ENCODE measurements around the gene CEBPG.
A peak's percentile ranks its signal among the peaks of the same experiment; 100 is the strongest.

The CEBPG gene

GRCh38 chr19:33395561-33396550 lies 22.3 kb downstream of the CEBPG start:
- DNase-seq: no peak

- DNase-seq: no peak
Observed at GRCh38 chr19:33396701-33397535, 23.4 kb downstream of the CEBPG start.

GRCh38 chr19:33397536-33398360 lies 24.2 kb downstream of the CEBPG start:
- DNase-seq: peak; percentile 10

GRCh38 chr19:33398361-33399060 lies 25.0 kb downstream of the CEBPG start:
- DNase-seq: peak; percentile 5

- DNase-seq: peak; percentile 5
Observed at GRCh38 chr19:33399081-33399744, 25.7 kb downstream of the CEBPG start.

GRCh38 chr19:33399745-33400681 lies 26.5 kb downstream of the CEBPG start:
- no peak for DNase-seq

- DNase-seq: peak; percentile 9
Observed at GRCh38 chr19:33400856-33401682, 27.6 kb downstream of the CEBPG start.

GRCh38 chr19:33401683-33402420 lies 28.3 kb downstream of the CEBPG start:
- peak; percentile 7 for DNase-seq

GRCh38 chr19:33402421-33403220 lies 29.1 kb downstream of the CEBPG start:
- peak; percentile 7 for DNase-seq

GRCh38 chr19:33403221-33403972 lies 29.9 kb downstream of the CEBPG start:
- DNase-seq: no peak

GRCh38 chr19:33403973-33404304 lies 30.4 kb downstream of the CEBPG start:
- DNase-seq: no peak

- no peak for DNase-seq
Observed at GRCh38 chr19:33404506-33405253, 31.2 kb downstream of the CEBPG start.

GRCh38 chr19:33405254-33405552 lies 31.7 kb downstream of the CEBPG start:
- no peak for DNase-seq

GRCh38 chr19:33405553-33406461 lies 32.3 kb downstream of the CEBPG start:
- no peak for DNase-seq

GRCh38 chr19:33406521-33407139 lies 33.1 kb downstream of the CEBPG start:
- peak; percentile 73 for DNase-seq
